NAMALWA (cell line): ENCODE data around the gene APC2.
A peak's percentile ranks its signal among the peaks of the same experiment; 100 is the strongest.

Source experiments
- DNase-seq: peaks from one replicate; pipeline ENCODE4 v3.0.0-alpha.2; 2015; ENCODE audit warnings: low spot score

APC2 gene

GRCh38 chr19:1478934-1479707 is 29.2 kb downstream of the APC2 start, which contains the start of gene C19orf25:
C19orf25 (minus strand) TSS chr19:1479215; CDS start chr19:1478903, 312 bp downstream.
- peak; percentile 96 for DNase-seq

GRCh38 chr19:1481224-1481892 is 31.4 kb downstream of the APC2 start:
- DNase-seq, result no peak

- no peak for DNase-seq
These were observed 32.0 kb downstream of the APC2 start for GRCh38 chr19:1481893-1482360.

- no peak for DNase-seq
These were observed 32.6 kb downstream of the APC2 start for GRCh38 chr19:1482361-1483130.

DNA sequence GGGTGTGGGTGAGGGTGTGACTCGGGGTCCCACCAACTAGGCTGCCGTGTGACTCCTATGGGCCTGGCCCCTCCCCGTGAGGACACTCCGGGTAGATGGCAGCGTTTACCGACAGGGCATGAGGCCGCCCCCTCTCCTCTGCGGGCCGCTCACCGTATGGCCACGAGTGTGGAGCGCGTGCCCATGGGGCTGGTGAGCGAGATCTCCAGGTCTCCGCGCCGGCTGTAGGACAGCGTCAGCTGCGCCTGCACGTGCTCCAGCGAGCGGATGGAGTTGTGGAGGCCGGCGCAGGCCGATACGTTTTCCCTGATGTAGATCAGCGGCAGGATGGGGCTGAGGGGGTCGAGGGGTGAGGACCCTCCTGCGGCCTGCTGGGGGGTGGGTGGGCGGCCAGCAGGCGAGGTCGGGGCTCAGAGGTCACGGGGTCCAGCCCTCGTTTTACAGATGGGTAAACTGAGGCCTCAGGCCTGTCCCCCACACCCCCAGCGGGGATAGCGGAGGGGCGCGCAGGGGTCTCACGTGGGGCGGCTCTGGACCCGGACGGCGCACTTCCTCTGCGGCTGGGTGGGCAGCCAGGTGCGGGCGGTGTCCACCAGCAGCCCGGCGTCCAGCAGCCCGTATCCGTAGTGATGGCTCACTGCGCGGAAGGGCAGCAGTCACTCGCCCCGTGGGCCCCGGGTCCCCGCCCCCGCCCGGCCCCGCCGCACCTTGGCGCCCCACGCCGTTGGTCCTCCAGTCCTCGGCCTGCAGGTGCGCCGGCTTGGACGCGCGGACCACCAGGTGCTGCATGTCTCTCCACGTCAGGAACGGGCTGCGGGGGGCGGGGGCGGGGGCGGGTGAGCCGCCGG is 33.4 kb downstream of the APC2 start:
- DNase-seq, result no peak

DNA sequence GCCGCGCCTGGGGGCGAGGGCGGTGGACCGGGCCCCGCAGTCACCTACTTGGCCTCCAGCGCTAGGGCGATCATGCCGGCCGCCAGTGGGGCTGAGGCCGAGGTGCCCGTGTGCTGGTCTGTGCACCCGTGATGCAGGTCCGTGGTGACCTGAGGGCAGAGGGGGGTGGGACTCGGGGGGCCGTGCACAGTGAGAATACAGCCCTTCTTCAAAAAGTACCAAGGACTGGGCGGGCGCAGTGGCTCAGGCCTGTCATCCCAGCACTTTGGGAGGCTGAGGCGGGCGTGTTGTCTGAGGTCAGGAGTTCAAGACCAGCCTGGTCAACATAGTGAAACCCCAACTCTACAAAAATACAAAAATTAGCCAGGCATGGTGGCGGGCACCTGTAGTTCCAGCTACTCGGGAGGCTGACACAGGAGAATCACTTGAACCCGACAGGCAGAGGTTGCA is 34.1 kb downstream of the APC2 start:
- no peak for DNase-seq

DNA sequence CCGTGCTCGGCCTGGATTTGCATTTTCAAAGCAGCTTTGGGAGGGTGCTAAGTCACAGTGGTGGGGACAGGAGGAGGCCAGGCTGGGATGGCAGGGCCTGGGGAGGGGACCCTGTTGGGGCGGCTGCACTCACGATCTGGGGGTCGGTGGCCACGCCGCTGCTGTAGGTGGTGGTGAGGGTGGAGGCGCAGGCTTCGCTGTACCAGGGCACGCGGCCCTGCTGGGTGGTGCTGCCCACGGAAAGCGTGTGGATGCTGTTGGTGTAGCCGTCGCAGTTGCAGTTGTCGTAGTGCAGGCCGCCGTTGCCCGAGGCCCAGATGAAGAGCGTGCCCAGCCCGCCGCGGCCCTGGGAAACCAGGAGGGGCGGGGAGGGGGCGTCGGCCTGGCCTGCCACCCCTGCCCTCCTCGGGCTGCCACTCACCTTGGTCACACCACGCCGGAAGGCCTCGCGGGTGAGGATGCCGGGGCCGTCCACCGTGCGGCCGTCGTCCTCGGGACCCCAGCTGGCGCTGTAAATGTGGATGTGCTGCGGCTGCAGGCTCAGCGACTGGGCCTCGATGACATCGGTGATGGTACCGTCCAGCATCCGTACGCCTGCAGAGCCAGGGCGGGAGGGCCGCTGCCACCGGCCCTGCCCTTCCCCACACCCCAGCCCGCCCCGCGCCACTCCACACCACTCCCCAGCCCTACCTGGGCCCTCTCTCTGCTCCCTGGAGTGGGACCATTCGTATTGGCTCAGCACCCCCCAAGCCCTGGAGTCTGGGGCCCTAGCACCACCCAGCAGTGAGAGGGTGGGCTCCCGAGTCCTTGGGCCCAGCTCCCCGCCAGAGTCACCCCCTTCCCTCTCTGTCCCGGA is 37.0 kb downstream of the APC2 start:
- no peak for DNase-seq

DNA sequence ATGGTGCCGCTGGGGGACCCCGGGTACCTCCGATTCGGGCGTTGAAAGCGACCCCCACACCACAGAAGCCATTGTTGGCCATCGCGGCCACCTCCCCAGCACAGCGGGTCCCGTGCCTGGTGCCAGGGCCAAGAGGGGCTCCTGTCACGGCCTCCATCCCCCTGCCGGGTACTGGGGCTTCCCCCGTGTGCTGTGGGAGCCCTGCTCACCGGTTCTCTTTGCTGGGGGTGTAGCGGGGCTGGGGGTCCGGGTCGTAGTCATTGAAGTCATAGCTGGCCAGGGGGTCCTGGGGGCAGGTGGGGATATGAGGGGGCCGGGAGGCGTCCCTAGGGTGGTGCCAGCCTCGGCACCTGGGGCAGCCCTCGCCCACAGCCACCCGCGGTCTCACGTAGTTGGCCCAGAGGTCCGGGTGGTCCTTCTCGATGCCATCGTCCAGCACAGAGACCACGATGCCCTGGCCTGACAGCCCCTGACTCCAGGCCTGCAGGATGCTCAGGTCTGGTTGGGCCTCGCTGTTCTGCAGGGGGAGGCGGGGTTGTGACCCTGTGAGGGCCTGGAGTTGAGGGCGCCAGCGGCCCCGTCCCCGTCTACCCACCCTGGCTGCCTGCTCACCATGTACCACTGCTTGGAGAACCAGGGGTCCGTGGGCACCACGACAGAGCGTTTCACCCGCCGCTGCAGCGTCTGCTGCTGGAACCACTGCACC is 37.8 kb downstream of the APC2 start:
- DNase-seq, result no peak

DNA sequence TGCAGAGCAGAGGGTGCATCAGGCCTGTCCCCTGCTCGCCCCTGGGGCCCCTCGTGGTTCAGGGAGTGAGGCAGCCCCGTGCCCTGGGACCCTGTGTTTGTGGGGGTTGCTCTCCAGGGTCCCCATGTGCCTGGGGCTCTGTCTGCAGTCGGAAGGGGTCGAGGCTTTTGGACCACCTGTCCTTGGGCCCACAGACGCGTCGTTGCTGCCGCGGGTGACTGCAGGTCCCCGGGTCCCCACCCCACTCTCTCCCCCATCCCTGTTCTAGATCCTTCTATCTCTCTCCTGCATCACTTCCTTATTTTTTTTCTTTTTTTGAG is 38.3 kb downstream of the APC2 start:
- DNase-seq, result no peak

DNA sequence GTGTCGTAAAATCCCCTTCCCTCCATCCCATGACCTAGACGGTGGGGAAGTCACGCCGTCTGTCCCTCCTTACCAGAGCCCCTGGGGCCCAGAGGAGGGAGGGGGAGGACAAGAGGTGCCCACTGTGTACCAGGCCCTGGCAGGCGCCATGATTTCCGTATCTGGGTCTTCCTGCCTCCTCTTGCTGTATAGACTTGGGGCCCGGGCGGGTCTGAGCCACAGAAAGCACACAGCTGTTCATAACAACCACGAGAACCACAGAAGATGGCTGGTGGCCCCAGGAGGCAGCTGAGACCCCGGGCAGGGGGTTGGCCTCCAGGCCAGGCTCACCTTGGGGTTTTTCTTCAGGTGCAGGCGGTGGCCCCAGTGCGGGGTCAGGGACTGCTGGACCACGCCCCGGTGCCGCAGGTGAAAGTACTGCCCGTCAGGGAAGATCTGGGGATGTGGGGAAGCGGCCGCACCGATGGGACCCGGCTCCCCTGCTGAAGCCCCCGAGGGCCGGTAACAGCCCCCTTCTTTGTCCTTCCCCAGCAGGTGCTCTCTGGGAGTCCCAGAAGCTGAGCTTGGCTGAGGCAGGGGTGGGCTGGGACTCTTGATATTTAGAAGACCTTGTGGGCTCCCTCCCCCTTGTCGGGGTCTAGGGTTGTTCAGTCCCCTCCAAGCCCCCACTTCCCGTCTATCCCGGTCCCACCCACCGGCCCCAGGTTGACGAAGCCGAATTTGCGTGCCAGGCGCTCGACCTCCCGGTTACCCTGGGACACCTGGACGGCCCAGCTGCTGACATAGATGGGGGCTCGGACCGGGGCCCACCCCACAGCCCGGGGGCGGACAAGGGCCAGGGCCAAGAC is 39.8 kb downstream of the APC2 start:
- no peak for DNase-seq

- DNase-seq, result peak; percentile 98
These were observed 40.6 kb downstream of the APC2 start, which contains the start of gene PCSK4 for GRCh38 chr19:1490311-1491113. PCSK4 (minus strand) TSS chr19:1490350; CDS start chr19:1490346, 4 bp downstream.

GRCh38 chr19:1491114-1491848 is 41.4 kb downstream of the APC2 start, which contains the start of gene REEP6:
REEP6 (plus strand) TSS chr19:1491181; CDS start chr19:1491270, 89 bp downstream.
- no peak for DNase-seq

DNA sequence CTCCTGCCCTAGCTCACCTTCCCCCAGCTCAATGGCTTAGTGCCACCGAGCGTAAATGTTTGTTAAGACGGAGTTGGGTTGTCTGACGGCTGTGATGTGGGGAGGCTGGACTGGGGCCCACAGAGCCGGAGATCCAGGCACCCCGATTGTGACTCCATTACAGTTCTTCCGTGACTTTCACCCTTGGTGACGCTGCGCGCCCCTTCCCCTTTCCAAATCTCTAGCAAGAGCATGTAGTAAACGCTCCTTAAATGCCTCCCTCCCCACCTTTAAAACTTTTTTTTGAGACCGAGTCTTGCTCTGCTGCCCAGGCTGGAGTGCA is 41.9 kb downstream of the APC2 start:
- no peak for DNase-seq

DNA sequence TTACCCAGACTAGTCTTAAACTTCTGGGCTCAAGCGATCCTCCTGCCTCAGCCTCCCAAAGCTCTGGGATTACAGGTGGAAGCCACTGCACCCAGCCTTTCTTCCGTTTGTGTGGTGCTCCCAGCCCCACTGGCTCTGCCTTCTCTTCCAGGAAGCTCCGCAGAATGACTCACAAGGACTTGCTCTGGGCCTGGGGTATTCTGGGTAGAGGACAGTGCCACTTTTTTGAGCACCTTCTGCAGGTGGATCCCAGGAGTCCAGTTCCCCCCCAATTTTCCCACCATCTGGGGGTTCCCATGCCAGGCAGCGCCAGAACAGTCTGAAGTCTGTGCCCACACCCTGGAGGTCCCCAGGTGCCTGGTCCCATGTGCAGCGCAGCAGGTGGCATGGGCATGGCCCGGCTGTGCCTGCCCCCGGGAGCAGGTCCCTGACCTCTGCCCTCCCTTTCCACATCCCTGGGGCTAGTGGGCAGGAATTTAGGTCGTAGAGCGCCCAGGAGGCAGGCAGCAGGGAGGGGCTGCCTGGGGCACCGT is 42.6 kb downstream of the APC2 start:
- no peak for DNase-seq

DNA sequence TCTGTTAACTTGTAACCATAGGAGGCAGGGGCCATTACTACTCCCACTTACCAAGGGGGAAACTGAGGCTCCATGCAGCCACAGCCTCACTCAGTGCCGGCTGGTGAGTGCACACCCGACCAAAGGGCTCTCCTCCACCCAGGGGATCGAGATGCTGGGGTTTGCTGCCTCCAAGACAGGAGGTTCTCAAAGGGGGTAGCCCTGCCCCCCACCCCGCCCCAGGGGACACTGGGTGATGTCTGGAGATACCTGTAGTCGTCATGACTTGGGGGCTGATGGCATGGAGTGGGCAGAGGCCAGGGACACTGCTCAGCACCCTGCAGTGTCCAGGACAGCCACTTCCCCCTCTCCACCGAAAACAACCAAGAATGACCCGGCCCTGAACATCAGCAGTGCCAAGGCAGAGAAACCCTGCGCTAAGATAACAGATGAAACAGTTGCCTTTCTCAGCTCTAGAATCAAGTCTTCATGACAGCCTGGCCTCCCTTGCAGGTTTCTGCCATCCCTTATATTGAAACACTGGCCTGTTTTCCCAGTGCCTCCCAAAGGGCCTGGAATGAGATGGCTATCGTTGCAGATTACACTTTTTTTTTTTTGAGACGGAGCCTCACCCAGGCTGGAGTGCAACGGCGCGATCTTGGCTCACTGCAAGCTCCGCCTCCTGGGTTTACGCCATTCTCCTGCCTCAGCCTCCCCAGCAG is 44.3 kb downstream of the APC2 start:
- DNase-seq, result no peak

DNA sequence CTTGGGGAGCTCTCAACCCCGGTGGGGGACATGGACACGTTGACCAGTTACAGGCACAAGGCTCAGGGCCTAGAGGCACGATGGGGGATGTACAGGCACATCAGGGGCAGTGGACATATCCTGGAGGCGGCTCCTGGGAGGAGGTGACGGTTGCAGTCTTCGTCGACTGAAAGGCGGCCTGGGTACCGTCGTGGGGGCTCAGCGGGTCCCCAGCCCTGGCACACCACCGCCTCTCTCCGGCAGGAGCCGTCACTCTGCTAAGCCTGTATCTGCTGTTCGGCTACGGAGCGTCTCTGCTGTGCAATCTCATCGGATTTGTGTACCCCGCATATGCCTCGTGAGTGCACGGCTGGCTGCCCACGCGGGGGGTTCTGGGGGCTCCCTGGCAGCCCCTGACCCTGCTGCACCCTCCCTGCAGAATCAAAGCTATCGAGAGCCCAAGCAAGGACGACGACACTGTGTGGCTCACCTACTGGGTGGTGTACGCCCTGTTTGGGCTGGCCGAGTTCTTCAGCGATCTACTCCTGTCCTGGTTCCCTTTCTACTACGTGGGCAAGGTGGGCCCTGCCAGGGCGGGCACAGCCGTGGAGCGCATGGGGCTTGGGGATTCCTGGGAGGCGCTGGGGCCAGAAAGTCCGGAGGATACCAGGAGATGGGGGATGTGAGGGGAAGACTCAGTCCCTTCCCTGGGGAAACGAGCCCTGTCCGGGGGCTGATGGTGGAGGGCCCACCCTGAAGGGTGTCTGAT is 45.3 kb downstream of the APC2 start:
- no peak for DNase-seq
